Suprapubic skin (tissue), 4 donors: ENCODE results near the gene TP73. TPM values are rescaled to one million over a fixed set of nuclear protein-coding genes. Genes with fewer than 3 reads are reported as not detected.

Source experiments
- DNase-seq, 2 donors: peaks; one replicate each; pipeline ENCODE4 v3.0.0-alpha.2; 2019; ENCODE audit warnings: low spot score in 2 of 2
- H3K27ac ChIP-seq: fragments of 200-600 bp; sonication (generic); one replicate; pipeline ENCODE4 v1.5.1; 2019
- H3K27me3 ChIP-seq: fragments of 200-600 bp; sonication (generic); one replicate; pipeline ENCODE4 v1.5.1; 2019
- H3K36me3 ChIP-seq: fragments of 200-600 bp; sonication (generic); one replicate; pipeline ENCODE4 v1.5.1; 2019
- H3K4me1 ChIP-seq: fragments of 200-600 bp; sonication (generic); one replicate; pipeline ENCODE4 v1.5.1; 2019
- H3K4me3 ChIP-seq: fragments of 200-600 bp; sonication (generic); one replicate; pipeline ENCODE4 v1.5.1; 2019; ENCODE audit warnings: mild to moderate bottlenecking
- H3K9me3 ChIP-seq: fragments of 200-600 bp; sonication (generic); one replicate; pipeline ENCODE4 v1.5.1; 2019
- CTCF ChIP-seq, 2 donors: fragments of 200-600 bp in 1 of 2; fragments of 450-650 bp in 1 of 2; sonication (generic) in 1 of 2; IDR thresholded peaks; one replicate each; pipeline ENCODE4 v1.5.1; 2016 to 2019; ENCODE audit warnings: antibody characterized with exemption in 2 of 2, mild to moderate bottlenecking in 1 of 2, moderate library complexity in 1 of 2
- EP300 ChIP-seq: sonication (generic); formaldehyde crosslinking; IDR thresholded peaks from one replicate; pipeline ENCODE4 v1.6.1; 2017; ENCODE audit warnings: antibody characterized with exemption
- POLR2A ChIP-seq, 2 donors: fragments of 450-650 bp; IDR thresholded peaks; one replicate each; pipeline ENCODE4 v1.6.1; 2017; ENCODE audit warnings: antibody characterized with exemption in 2 of 2, mild to moderate bottlenecking in 2 of 2, moderate library complexity in 2 of 2
- POLR2AphosphoS5 ChIP-seq, 3 donors: sonication (generic); formaldehyde crosslinking; IDR thresholded peaks; one replicate each; pipeline ENCODE4 v1.6.1; 2017; ENCODE audit warnings: antibody characterized with exemption in 3 of 3
- WGBS: methylation state at CpG from one replicate; pipeline ENCODE4 v1.1.5; 2018; 5-methylcytosine and 5-hydroxymethylcytosine counted together
- total RNA-seq, 4 donors: library from RNA; depleted of rRNA; stranded (reverse); fragments of >200 nt; gene quantifications; one replicate each; pipeline ENCODE4 v1.1.0, GENCODE V29; 2016

Gene TP73
- total RNA-seq, 4 donors from 2014 or later, result 8.8 to 24.7 (median 16.9) TPM

- H3K9me3 ChIP-seq, result no peaks in the 10 kb centered on the region
- peaks cover 50% of the 10 kb centered on the region for H3K27me3 ChIP-seq
- TF ChIP-seq EP300, result no peak
- no peak for TF ChIP-seq CTCF (IDR thresholded peaks at IDR 0.05)
- TF ChIP-seq POLR2A (IDR thresholded peaks at IDR 0.05), result no peak
- TF ChIP-seq POLR2AphosphoS5 (IDR thresholded peaks at IDR 0.05), result no peak
- peak overlapping the region; percentile 11 for H3K4me3 ChIP-seq
- H3K36me3 ChIP-seq, result no peaks in the 10 kb centered on the region
- no peak for DNase-seq
- H3K27ac ChIP-seq, result peak overlapping the region; percentile 58
- H3K4me1 ChIP-seq, result peaks cover 64% of the 10 kb centered on the region
- 43% methylated on average over 16 of the region's 21 CpGs for WGBS
These were observed 50.8 kb downstream of the TP73 start for GRCh38 chr1:3702990-3703728.

- Histone ChIP-seq H3K27ac (peak overlapping the region; percentile 58), H3K36me3 (no peaks in the 10 kb centered on the region), H3K4me3 (peak overlapping the region; percentile 11), H3K9me3 (no peaks in the 10 kb centered on the region), H3K27me3 (peaks cover 50% of the 10 kb centered on the region), H3K4me1 (peaks cover 63% of the 10 kb centered on the region)
- DNase-seq, result no peak
- WGBS, result 57% methylated on average over 20 of the region's 28 CpGs
- TF ChIP-seq CTCF (IDR thresholded peaks at IDR 0.05) (no peak), POLR2A (IDR thresholded peaks at IDR 0.05) (no peak), EP300 (no peak), POLR2AphosphoS5 (IDR thresholded peaks at IDR 0.05) (no peak)
These were observed 51.6 kb downstream of the TP73 start for GRCh38 chr1:3703786-3704371.

DNA sequence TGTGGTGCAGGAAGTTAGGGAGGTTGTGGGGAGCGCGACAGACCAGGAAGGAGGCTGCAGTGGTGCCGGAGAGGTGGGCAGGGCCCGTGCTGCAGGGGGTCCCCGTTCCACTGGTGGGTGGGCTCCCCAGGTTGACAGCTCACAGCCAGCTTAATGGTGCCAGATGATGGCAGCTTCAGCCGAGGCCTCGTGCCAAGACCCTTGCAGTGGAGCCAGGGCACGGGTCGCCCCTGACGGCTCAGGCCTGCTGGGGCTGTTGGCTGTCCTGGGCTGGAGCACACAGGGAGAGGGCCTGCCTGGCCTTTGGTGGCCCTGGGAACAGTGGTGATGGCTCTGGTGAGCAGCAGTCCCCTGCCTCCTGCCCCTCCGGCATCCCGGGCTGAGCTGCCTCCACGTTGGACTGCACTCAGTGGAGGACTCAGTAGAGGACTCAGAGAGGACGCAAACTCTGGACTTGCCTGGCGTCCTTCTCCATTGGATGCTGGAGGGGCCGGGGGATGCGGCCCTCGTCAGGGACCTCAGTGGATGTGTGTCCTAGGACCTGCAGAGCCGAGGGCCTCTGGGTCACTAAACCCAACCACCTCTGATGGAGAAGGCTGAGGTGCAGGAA is 53.1 kb downstream of the TP73 start:
- WGBS, result 79% methylated on average over 2 of the region's 19 CpGs
- no peak overlapping the region for H3K27ac ChIP-seq

GRCh38 chr1:3706651-3707297 is 54.5 kb downstream of the TP73 start:
- H3K4me1 ChIP-seq, result peaks cover 71% of the 10 kb centered on the region
- no peak for DNase-seq
- H3K4me3 ChIP-seq, result peak overlapping the region; percentile 37
- H3K36me3 ChIP-seq, result no peaks in the 10 kb centered on the region
- no peak overlapping the region for H3K27ac ChIP-seq
- no peaks in the 10 kb centered on the region for H3K9me3 ChIP-seq
- WGBS, result 52% methylated on average over 13 of the region's 26 CpGs
- TF ChIP-seq EP300 (no peak), CTCF (IDR thresholded peaks at IDR 0.05) (no peak), POLR2AphosphoS5 (IDR thresholded peaks at IDR 0.05) (no peak), POLR2A (IDR thresholded peaks at IDR 0.05) (no peak)
- peaks cover 65% of the 10 kb centered on the region for H3K27me3 ChIP-seq

More for the DNA sequence above, 53.1 kb downstream of the TP73 start:
- no peaks in the 10 kb centered on the region for H3K9me3 ChIP-seq
- H3K36me3 ChIP-seq, result no peaks in the 10 kb centered on the region
- no peak for DNase-seq
- H3K27me3 ChIP-seq, result peaks cover 54% of the 10 kb centered on the region
- peaks cover 62% of the 10 kb centered on the region for H3K4me1 ChIP-seq
- no peak overlapping the region for H3K4me3 ChIP-seq
- TF ChIP-seq EP300 (no peak), CTCF (IDR thresholded peaks at IDR 0.05) (no peak), POLR2AphosphoS5 (IDR thresholded peaks at IDR 0.05) (no peak)
